Ramos (cell line): ENCODE measurements around the gene JAM3.
"Not testable (repeated sequence)": the region's sequence is repeated elsewhere in the genome, so short reads cannot be mapped to it uniquely, and the experiment has no call there.

Experiments used
- in situ Hi-C: fragments of 300-500 bp; cut with MboI; formaldehyde crosslinking; loops from one replicate; pipeline ENCODE4 v1.14.3; 2022; ENCODE audit warnings: low sequenced_read_pairs; ENCODE audit not compliant: unreplicated experiment

Gene JAM3

DNA sequence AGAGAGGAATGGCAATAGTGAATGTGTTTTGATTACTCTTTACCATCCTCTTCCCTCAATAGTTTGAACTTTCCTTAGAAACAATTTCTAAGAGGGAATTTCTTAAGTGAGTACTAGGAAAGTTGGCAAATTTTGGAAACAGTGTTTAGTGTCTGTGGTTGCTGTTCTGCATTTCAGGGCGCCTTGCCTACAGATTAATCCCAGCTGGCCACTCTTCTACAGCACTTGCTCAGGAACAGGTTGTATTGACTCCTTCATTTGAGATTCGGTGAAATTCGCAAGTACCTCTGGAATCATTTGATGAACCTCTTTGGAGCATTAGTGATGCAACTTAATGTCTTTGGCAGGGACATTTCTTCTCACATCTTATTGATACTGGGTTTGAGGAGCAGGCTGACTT lies 28.3 kb downstream of the JAM3 start:
- in situ Hi-C loops: no loop called here

DNA sequence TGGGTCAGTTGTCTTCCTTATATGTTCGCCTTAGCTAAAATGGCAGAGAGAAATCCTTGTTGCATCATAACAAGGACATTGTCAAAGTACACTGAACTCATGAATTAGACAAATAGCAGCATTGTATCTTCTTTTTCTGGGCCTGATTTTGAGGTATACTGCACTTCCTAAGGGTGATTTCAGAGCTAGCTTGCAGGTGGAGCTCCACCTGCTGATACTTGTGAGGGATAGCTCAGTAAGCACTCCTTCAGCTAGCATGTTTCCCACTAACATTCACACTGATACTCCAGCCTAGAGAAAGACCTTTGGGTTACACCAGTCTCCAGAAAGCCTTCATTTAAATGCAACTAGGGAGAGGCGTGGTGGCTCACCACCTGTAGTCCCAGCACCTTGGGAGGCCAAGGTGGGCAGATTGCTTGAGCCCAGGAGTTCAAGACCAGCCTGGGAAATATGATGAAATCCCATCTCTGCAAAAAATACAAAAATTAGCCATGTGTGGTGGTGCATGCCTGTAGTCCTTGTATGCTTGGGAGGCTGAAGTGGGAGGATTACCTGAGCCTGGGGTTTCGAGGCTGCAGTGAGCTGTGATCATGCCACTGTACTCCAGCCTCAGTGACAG lies 29.8 kb downstream of the JAM3 start:
- in situ Hi-C loops: no loop called here

DNA sequence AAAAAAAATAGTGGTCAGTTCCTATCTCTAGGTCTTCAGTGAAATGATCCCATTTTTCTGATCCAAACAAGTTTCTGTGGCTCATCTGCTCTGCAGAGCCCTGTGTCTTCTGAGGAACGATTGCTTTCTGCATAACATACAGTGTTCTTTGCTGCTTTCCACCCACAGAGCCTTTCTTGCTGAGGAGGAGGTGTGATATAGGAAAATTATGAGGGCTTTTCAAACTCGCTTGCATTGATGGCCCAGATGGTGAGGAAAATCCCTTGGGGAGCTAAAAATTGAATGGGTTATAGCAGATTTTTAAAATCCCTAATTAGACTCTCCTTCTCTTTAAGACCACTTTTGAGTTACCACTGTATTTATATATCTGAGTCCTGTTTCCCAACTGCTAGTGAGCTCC lies 31.3 kb downstream of the JAM3 start:
- in situ Hi-C loops: no loop called here

DNA sequence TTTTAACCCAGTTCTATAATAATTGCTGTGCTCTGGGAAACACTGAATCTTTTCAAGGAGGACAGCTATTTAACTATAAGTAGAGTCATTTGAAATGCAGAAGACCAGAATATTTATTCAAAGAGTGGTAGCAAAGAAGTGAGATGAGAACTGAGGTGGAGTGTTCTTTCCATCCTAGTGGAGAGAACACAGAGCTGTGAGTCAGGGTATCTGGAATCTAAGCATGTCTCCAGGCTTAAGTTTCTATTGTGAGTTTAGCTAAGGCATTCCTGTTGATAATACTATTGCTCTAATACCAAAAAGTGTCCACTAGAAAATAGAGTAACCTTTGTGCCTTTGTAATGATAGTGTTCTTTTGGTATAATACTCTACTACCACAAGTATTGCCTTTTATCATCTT lies 32.4 kb downstream of the JAM3 start:
- in situ Hi-C loops: no loop called here

DNA sequence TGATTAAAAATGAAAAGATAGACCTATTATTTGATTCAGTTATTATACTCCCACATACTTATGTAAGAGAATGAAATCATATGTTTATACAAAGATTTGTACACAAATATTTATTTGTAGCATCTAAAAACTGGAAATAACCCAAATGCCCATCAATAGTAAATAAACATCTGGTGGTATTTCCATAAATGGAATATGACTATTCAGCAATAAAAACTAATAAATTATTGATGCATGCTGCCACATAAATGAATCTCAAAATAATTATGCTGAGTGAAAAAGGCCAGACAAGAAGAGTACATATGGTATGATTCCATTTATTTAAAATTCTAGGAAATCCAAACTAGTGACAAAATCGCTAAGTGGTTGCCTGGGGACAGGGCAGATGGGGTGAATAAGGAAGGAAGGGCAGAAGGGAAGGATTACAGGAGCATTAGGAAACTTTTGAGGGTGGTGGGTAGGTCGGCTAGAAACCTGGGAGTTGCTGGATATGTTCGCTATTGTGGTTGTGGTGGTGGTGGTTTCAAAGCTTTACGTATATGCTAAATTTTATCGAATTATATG lies 41.5 kb downstream of the JAM3 start:
- in situ Hi-C loops: no loop called here

DNA sequence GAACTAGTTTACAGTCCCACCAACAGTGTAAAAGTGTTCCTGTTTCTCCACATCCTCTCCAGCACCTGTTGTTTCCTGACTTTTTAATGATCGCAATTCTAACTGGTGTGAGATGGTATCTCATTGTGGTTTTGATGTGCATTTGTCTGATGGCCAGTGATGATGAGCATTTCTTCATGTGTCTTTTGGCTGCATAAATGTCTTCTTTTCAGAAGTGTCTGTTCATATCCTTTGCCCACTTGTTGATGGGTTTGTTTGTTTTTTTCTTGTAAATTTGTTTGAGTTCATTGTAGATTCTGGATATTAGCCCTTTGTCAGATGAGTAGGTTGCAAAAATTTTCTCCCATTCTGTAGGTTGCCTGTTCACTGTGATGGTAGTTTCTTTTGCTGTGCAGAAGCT lies 44.9 kb downstream of the JAM3 start:
- in situ Hi-C loops: not testable (repeated sequence)

DNA sequence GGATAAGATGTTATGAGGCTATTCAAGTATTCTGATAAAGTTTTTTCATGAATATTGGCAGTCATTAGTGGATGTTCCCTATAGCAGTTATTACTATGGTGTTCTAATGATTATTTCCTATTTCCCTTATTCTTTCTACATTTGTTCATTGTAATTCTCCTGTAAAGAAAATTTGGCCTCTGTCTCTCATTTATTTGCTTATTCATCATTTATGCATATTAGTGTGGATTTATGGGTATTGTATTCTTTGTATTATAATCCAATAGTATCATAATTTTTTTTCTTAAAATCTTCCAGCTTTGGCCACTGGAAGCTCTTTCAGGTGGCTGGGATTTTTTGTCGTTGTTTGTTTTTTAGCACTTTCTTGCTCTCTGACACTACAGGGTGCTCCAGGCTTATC lies 47.3 kb downstream of the JAM3 start:
- in situ Hi-C loops: no loop called here

DNA sequence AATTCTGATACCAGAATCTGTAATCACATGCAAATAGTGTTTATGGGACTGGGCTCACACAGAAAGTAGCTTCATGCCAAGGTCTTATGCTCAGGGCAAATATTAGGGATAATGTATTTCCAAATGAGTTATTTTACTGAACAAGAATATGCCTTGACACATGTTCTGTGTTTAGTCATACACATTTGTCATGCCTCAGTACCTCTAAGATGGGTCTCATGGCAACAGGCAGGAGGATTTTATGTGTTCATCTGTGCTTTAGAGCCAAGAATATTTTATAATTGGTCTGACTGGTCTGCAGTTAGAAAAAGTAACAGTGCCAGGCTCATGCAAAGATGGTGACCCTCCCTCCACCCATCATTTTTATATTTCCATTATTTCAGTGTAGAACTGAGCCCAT lies 49.1 kb downstream of the JAM3 start:
- in situ Hi-C loops: no loop called here

DNA sequence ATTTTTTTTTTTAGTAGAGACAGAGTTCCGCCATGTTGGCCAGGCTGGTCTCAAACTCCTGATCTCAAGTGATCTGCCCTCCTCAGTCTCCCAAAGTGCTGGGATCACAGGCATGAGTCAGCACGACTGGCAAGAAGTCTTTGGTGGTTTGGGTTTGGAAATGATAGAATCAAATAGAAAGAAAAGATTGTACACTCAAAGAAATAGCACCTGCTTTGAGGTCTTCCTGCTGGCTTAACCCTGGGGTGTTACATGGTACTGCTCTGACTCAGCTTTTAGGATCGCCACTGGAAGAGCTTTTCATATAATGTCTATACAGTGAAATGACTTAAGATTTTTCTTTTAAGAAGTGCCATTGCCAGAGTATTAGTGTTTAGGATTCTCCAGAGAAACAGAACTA lies 50.2 kb downstream of the JAM3 start:
- in situ Hi-C loops: no loop called here

DNA sequence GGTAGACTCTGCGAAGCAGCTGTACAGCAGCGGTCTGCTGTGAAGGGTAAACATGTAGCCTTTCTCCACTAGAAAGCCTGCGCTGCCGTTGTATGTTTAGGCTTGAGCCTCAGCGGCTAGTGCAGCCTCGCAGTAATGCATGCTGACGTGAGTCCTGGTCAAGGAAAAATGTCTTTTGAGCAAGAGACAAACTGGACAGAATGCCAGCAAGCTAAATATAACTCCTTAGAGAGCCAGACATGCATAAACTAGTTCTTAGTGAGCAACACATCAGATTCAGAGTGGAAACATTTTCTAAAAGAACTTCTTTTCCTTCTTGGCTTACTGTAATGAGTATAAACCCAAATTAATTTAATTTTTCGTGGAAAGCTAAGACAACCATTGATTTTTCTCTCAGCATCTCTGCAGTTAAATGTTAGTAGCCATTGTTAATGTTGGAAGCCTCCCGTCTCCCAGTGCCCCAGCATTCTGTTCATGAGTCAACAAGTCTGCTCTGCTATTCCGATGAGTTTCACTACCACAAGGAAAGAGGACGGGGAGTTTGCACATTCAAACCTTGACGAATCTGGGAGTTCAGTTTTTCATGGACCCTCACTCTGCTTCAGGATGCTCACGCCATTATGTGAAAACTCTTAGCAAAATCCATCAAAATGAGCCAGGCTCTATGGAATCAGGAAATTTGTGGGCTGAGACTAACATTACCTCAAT lies 51.4 kb downstream of the JAM3 start:
- in situ Hi-C loops: no loop called here

DNA sequence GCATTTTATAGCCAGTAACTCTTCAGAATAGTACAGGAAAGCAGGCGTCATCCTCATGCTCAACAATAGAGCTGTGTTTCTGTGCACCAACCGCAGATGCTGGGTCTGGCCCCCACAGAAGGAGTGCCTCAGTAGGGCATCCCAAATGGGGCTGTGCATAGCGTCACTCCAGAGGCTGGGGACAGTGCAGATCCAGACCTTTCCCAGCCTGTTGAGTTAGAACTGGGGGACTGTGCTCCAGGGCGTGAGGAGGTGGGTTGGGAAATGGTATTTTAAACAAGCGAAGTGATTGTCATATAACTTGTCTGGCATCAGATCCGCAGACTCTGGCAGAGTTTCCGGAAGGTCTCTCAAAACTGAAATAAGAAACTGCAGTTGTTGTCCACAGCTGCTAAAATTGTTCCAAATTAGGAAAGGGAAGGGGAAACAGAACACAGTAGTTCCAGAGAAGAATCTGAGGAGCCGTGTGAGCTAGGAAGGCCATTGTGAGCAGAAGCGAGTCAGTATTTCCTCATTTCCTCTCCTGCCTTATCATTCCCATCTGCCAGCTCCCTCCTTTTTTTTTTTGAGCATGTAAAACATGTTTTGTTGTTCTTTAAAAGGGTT lies 52.2 kb downstream of the JAM3 start:
- in situ Hi-C loops: no loop called here

DNA sequence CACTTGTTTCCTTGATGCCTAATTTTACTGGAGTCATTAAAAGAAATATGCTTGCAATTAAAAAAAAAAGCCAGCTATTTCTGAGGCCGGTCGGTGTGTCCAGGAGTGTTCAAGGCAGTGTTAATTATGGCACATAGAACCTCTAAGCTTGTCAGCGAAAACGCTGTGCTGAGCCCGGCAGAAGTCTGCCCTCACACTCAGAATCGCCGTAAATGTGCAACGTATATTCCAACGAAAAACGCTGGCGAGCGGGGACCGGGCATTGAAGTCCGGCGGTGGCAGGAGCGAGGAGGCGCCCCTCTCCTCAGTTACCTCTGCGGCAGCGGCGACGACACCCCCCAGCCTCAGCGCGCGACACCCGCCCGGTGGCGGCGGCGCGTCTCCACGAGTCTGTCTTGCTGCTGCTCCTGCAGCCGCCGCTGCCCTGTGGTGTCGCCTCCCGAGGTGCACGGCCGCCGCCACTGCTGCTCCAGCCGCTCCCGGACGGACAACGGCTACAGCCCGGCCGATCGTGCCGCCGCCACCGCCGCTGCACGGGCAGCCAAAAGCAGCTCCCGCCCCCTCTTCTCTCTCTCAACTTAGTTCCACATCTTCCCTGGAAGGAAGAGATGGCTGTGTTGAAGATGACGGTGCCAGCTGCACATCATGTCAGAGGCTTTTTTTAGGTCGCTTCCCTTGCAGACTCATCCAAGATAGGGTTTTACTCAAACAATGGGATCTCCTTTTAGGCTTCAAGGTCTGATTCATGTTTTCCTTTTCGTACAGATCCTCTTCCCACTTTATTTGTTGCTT lies 56.0 kb downstream of the JAM3 start:
- in situ Hi-C loops: no loop called here

DNA sequence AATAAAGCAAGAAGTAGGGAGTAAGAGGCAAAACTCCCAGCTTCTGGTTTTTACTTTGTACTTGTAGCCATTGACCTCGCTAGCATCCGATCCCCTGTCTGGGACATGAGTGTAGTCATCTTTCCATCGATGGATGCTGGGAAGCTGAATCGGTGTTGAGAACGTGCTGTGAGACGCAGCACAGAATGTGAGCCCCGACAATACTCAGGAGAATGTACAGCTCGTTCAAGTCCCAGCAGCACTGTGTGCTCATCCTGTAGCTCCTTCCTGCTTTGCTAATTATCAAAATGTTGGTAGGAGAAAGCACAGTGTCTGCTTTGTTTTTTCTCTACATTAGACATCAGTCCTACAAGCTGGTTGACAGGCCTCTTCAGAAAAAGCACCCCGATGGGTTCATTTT lies 56.6 kb downstream of the JAM3 start:
- in situ Hi-C loops: no loop called here

DNA sequence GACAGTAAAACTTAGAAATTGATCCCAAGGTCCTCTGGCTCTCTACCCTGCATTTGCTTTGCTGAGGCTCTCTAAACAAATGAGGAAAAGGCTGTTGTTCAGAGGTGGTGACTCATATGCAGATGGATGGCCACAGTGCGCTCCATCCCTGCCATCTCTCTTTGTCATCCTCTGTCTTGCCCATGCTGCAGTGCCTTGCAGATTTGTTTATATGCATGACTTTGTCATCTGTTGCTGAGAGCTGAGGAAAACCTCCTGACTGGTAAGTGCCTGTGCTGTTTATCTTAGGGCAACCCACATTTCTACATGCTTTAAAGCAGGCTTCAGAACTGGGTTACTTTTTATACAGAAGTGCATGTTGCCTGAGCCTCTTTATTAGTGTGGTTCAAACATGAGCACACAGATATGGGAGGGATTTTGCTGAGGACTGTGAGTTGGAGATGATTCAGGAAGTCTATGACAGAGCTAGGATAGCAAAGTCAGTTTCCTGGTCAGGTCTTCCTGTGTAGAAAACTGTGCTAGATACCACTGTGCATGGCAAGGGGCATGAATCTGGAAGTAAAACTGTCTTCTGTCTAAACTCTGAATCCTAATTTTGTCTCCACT lies 57.4 kb downstream of the JAM3 start:
- in situ Hi-C loops: no loop called here

DNA sequence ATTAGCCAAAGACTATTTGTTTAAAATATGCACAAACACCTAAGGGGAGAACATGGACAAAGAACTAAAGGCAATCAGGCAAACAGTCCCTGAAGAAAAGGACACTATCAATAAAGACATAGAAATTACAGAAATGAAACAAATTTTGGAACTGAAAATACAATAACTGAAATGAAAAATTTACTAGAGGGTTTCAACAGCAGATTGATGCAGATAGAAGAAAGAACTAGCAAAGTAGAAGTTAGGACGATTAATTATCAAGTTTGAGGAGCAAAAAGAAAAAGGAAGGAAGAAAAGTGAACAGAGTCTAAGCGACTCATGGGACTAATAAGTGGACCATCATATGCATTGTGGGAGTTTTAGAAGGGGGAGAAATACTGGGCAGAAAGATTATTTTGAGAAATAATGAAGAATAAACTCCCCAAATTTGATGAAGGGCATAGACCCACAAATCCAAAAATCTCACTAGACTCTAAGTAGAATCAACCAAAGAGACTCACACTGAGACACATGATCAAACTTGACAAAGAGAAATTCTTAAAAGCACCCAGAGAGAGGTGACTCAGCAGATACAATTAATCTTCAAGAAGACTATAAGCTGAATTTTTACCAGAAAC lies 62.9 kb downstream of the JAM3 start:
- in situ Hi-C loops: no loop called here

DNA sequence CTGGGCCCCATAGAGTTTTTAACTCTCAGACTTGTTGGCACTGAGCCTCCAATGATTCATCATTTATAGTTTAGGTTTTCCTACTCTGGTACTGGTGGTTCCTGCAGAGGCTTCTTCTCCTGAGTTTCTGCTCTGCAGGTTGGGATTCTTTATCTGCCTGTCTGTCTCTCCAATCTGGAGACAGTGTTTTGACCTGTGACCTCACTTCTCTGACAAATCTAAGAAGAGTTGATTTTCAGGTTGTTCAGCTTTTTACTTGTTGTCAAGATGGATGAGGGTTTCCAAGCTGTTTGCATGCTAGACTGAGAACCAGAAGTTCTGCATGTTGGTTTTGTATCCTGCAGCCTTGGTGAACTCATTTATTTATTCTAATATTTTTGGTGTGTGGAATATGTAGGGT lies 63.9 kb downstream of the JAM3 start:
- in situ Hi-C loops: no loop called here

DNA sequence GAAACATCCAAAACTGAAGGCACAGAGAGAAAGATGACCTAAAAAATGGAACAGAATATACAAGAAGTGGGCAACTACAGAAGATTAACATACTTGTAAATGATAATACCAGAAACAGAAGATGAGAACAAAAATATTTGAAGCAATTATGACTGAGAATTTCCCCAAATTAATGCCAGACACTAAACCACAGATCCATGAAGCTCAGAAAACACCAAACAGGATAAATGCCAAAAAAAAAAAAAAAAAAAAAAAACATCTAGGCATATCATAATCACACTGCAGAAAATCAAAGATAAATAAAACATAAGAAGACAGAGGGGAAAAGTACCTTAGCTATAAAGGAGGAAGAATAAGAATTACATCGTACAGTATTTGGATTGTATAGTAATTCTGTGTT lies 65.3 kb downstream of the JAM3 start:
- in situ Hi-C loops: no loop called here

DNA sequence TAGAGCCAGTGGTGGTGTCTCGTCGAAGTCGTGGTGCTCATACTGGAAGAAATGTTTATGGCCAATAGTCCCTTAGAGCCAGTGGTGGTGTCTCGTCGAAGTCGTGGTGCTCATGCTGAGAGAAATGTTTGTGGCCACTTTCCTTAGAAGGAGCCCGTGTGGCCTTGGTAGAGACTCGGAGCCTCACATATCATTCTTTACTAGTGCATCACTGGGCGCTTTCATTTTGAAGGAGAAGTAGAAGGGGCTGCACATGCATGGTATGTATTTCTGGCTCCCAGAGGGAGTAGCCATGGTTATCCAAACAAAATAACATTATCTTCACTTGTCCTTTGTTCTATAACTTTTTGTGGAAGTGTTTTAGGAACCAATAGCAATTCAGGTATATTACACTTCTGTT lies 69.5 kb downstream of the JAM3 start:
- in situ Hi-C loops: no loop called here

DNA sequence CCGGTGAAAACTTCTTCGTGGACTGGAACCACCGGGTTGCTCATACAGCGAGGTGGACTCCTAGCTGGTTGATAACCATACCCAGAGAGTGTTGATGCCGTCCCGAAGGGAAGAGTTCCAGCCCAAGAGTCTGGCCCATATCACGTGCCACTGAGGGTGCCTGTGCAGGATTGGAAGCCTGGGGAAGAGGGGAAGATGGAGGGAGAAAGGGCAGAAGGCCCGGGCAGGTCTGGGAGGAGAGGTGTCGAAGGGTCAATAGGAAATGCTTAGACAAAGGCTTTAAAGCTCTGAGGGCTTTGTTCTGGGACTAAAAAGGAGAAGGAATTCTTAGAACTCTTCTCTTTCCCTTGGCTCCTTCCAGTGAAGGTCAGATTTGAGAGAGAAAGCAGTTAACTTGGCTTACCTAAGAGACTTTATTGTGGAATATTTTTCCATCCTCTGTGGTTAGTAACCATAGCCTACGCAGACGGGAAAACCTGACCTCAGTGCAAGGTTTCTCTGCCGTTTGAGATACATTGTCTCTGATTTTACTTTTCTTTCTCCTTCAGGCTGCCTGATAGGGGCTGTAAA lies 70.5 kb downstream of the JAM3 start:
- in situ Hi-C loops: no loop called here

DNA sequence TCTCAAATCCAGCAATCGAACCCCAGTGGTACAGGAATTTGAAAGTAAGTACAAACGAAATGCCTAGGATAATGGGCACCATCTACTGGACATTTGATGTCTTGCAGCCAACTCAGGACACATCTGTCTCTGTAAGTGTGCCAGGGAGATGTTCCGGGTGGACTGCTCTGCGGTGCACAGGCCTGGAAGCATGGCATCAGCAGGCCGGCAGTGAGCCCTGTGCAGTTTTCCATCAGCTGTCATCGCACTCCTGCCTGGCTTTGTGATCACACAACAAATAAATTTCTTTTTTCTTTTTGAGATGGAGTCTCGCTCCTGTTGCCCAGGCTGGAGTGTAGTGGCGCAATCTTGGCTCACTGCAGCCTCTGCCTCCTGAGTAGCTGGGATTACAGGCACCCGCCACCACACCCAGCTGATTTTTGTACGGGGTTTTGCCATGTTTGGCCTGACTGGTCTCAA lies 71.0 kb downstream of the JAM3 start:
- in situ Hi-C loops: no loop called here
